Right cardiac atrium (tissue), 5 donors: ENCODE measurements around the gene GPR107. TPM values are rescaled to one million over a fixed set of nuclear protein-coding genes. Genes with fewer than 3 reads are reported as not detected.
A peak's percentile ranks its signal among the peaks of the same experiment; 100 is the strongest.

Experiments
- ATAC-seq, 2 donors: fragments of 200-7000 bp; cut with Tn5 transposase; one replicate each; pipeline versions ENCODE4 v1.8.0 to v1.9.1; 2020; ENCODE audit warnings: moderate library complexity in 2 of 2, mild to moderate bottlenecking in 1 of 2
- DNase-seq, 3 donors: peaks; one replicate each; pipeline ENCODE4 v3.0.0-alpha.2; 2020
- H3K27ac ChIP-seq: one replicate; pipeline ENCODE4 v1.5.1; 2013; ENCODE audit warnings: mild to moderate bottlenecking, low read length, control low read depth, moderate library complexity
- H3K27me3 ChIP-seq: one replicate; pipeline ENCODE4 v1.6.1; 2013; ENCODE audit not compliant: control insufficient read depth, insufficient read depth
- H3K4me1 ChIP-seq: one replicate; pipeline ENCODE4 v1.6.1; 2013; ENCODE audit warnings: low read length; ENCODE audit not compliant: control insufficient read depth, insufficient read depth
- H3K4me3 ChIP-seq: one replicate; pipeline ENCODE4 v1.5.1; 2013; ENCODE audit warnings: low read length, control low read depth
- H3K9me3 ChIP-seq: one replicate; pipeline ENCODE4 v1.6.1; 2013; ENCODE audit warnings: low read length; ENCODE audit not compliant: control insufficient read depth
- WGBS: extraction: QIAGEN DNeasy Blood & Tissue Kit; methylation state at CpG from one replicate; pipeline ENCODE4 v1.1.7; 2013; 5-methylcytosine and 5-hydroxymethylcytosine counted together
- intact Hi-C, 4 donors: fragments of 100-400 bp; cut with DNase I; formaldehyde crosslinking; loops; one replicate each; pipeline versions ENCODE4 v1.11.0 to v1.14.0; 2022 to 2023
- polyA plus RNA-seq: library from polyadenylated mRNA; stranded (reverse); fragments of 200-250 nt; gene quantifications from one replicate; pipeline ENCODE4 v1.2.3, GENCODE V29; 2013
- total RNA-seq, 4 donors: library from RNA; stranded (reverse); fragmentation: NEBNext Ultra II Directional; extraction: Animal tissue kit (Norgen Biotek cat#: 25700); gene quantifications; one replicate each; pipeline ENCODE4 v1.2.1, GENCODE V29; 2021
- donor health status: healthy with polysubstance abuse.
- donor health status: DM: no; HTN: yes; CAD: no.
- donor health status: DM: no; HTN: no; CAD: no.
- donor health status: DM: no; HTN: yes; CAD: no; lungs with severe emphysema.
- donor health status: DM: yes; HTN: yes; CAD: no.

Gene GPR107
- total and polyA plus RNA-seq, 5 donors = 13.1 to 29.5 (median 23.9) TPM

GRCh38 chr9:130058887-130059286, 5.2 kb downstream of the GPR107 start:
- Histone ChIP-seq H3K4me1 (peaks cover 6% of the 10 kb centered on the region), H3K27me3 (no peaks in the 10 kb centered on the region), H3K27ac (no peak overlapping the region), H3K9me3 (no peaks in the 10 kb centered on the region), H3K4me3 (no peak overlapping the region)
- no peak for DNase-seq
- intact Hi-C loops = no loop called here
- ATAC-seq = no peak
- 61% methylated on average over 3 of the region's 3 CpGs for WGBS

GRCh38 chr9:130060296-130060695, 6.6 kb downstream of the GPR107 start:
- peak in 1 of 2 donors; percentile 44 for ATAC-seq
- intact Hi-C loops = no loop called here
- Histone ChIP-seq H3K27me3 (no peaks in the 10 kb centered on the region), H3K4me1 (peaks cover 3% of the 10 kb centered on the region), H3K9me3 (no peaks in the 10 kb centered on the region), H3K4me3 (no peak overlapping the region), H3K27ac (no peak overlapping the region)
- no peak for DNase-seq
- 66% methylated on average over 7 of the region's 7 CpGs for WGBS

GRCh38 chr9:130062750-130063149, 9.0 kb downstream of the GPR107 start:
- Histone ChIP-seq H3K27ac (no peak overlapping the region), H3K4me1 (peaks cover 3% of the 10 kb centered on the region), H3K4me3 (no peak overlapping the region), H3K27me3 (no peaks in the 10 kb centered on the region), H3K9me3 (no peaks in the 10 kb centered on the region)
- DNase-seq = no peak
- 72% methylated on average over 2 of the region's 2 CpGs for WGBS
- ATAC-seq = no peak
- intact Hi-C loops = no loop called here

GRCh38 chr9:130064621-130065020, 10.9 kb downstream of the GPR107 start:
- Histone ChIP-seq H3K4me1 (peaks cover 3% of the 10 kb centered on the region), H3K27me3 (no peaks in the 10 kb centered on the region), H3K4me3 (no peak overlapping the region), H3K9me3 (no peaks in the 10 kb centered on the region), H3K27ac (no peak overlapping the region)
- no peak for ATAC-seq
- no peak for DNase-seq
- WGBS = 91% methylated on average over 4 of the region's 4 CpGs
- intact Hi-C loops = no loop called here

GRCh38 chr9:130069048-130069447, 15.3 kb downstream of the GPR107 start:
- DNase-seq (no peak), ATAC-seq (no peak)
- H3K9me3 ChIP-seq = no peaks in the 10 kb centered on the region
- WGBS = 84% methylated on average over 1 of the region's 1 CpG
- H3K27ac ChIP-seq = no peak overlapping the region
- H3K4me3 ChIP-seq = no peak overlapping the region
- peaks cover 7% of the 10 kb centered on the region for H3K4me1 ChIP-seq
- no peaks in the 10 kb centered on the region for H3K27me3 ChIP-seq
- intact Hi-C loops = no loop called here

GRCh38 chr9:130072515-130073235, 19.0 kb downstream of the GPR107 start:
- DNase-seq (no peak), ATAC-seq (no peak)
- no peaks in the 10 kb centered on the region for H3K27me3 ChIP-seq
- 65% methylated on average over 9 of the region's 9 CpGs for WGBS
- H3K9me3 ChIP-seq = no peaks in the 10 kb centered on the region
- H3K4me1 ChIP-seq = peaks cover 12% of the 10 kb centered on the region
- H3K4me3 ChIP-seq = no peak overlapping the region
- H3K27ac ChIP-seq = peak overlapping the region; percentile 15
- intact Hi-C loops = no loop called here

- WGBS = 18% methylated on average over 2 of the region's 2 CpGs
- peak; percentile 52 to 79 for ATAC-seq
- no peak overlapping the region for H3K4me3 ChIP-seq
These were observed 19.7 kb downstream of the GPR107 start for GRCh38 chr9:130073373-130073772.

GRCh38 chr9:130078547-130078946, 24.8 kb downstream of the GPR107 start:
- 91% methylated on average over 3 of the region's 3 CpGs for WGBS
- H3K27me3 ChIP-seq = no peaks in the 10 kb centered on the region
- ATAC-seq = no peak
- no peak overlapping the region for H3K4me3 ChIP-seq
- H3K9me3 ChIP-seq = no peaks in the 10 kb centered on the region
- no peak overlapping the region for H3K27ac ChIP-seq
- peaks cover 6% of the 10 kb centered on the region for H3K4me1 ChIP-seq
- no peak for DNase-seq
- intact Hi-C loops = no loop called here

More at GRCh38 chr9:130073373-130073772, 19.7 kb downstream of the GPR107 start:
- no peak for DNase-seq
- intact Hi-C loops = no loop called here
- no peak overlapping the region for H3K27ac ChIP-seq
- H3K4me1 ChIP-seq = peaks cover 12% of the 10 kb centered on the region
- H3K9me3 ChIP-seq = no peaks in the 10 kb centered on the region
- no peaks in the 10 kb centered on the region for H3K27me3 ChIP-seq

- WGBS = 99% methylated on average over 7 of the region's 7 CpGs
- no peak overlapping the region for H3K27ac ChIP-seq
- DNase-seq = no peak
- H3K27me3 ChIP-seq = no peaks in the 10 kb centered on the region
- H3K4me3 ChIP-seq = no peak overlapping the region
- H3K4me1 ChIP-seq = no peaks in the 10 kb centered on the region
- no peaks in the 10 kb centered on the region for H3K9me3 ChIP-seq
- intact Hi-C loops = no loop called here
- ATAC-seq = no peak
These were observed 30.6 kb downstream of the GPR107 start for GRCh38 chr9:130084337-130084736.

- no peaks in the 10 kb centered on the region for H3K27me3 ChIP-seq
- intact Hi-C loops = no loop called here
- no peaks in the 10 kb centered on the region for H3K4me1 ChIP-seq
- no peak for DNase-seq
- H3K9me3 ChIP-seq = no peaks in the 10 kb centered on the region
- no peak overlapping the region for H3K4me3 ChIP-seq
- 77% methylated on average over 6 of the region's 6 CpGs for WGBS
- no peak overlapping the region for H3K27ac ChIP-seq
- no peak for ATAC-seq
These were observed 34.3 kb downstream of the GPR107 start for GRCh38 chr9:130088051-130088450.

GRCh38 chr9:130089141-130089540, 35.4 kb downstream of the GPR107 start:
- Histone ChIP-seq H3K4me1 (no peaks in the 10 kb centered on the region), H3K9me3 (no peaks in the 10 kb centered on the region), H3K27me3 (no peaks in the 10 kb centered on the region), H3K4me3 (no peak overlapping the region), H3K27ac (no peak overlapping the region)
- no peak for DNase-seq
- intact Hi-C loops = no loop called here
- 91% methylated on average over 12 of the region's 12 CpGs for WGBS
- ATAC-seq = no peak

- DNase-seq (no peak), ATAC-seq (no peak)
- WGBS = 77% methylated on average over 3 of the region's 3 CpGs
- Histone ChIP-seq H3K27ac (no peak overlapping the region), H3K4me1 (no peaks in the 10 kb centered on the region), H3K9me3 (no peaks in the 10 kb centered on the region), H3K4me3 (no peak overlapping the region), H3K27me3 (no peaks in the 10 kb centered on the region)
- intact Hi-C loops = loop anchor here in 1 of 4 donors (10.0 kb wide), 1 partner anchor 206 kb away; no protein-coding TSS in a partner anchor
These were observed 37.2 kb downstream of the GPR107 start for GRCh38 chr9:130090915-130091314.
